SK-N-SH treated with all-trans-retinoic acid at 6 μM for 48 hours (cell line): ENCODE data around the gene TBCD.

Source experiments
- ESRRG ChIP-seq: fragments of 250-450 bp; sonication (Bioruptor Pico); IDR thresholded peaks from 2 replicates; pipeline ENCODE4 v1.6.1; 2021; ENCODE audit warnings: mild to moderate bottlenecking
- GLIS3 ChIP-seq: fragments of 250-450 bp; sonication (Bioruptor Pico); IDR thresholded peaks from 2 replicates; pipeline ENCODE4 v1.5.0; 2020; ENCODE audit warnings: mild to moderate bottlenecking, moderate library complexity
- TCF4 ChIP-seq: fragments of 250-450 bp; sonication (Bioruptor Pico); IDR thresholded peaks from 2 replicates; pipeline ENCODE4 v1.8.0; 2021; ENCODE audit warnings: mild to moderate bottlenecking, moderate library complexity, borderline replicate concordance
- ZC3H10 ChIP-seq: fragments of 250-450 bp; sonication (Bioruptor Pico); IDR thresholded peaks from 2 replicates; pipeline ENCODE4 v1.5.1; 2021; ENCODE audit warnings: mild to moderate bottlenecking, moderate library complexity
- TF ChIP-seq, protein P1 (sequence below): fragments of 250-450 bp; sonication (Bioruptor Pico); IDR thresholded peaks from 2 replicates; pipeline ENCODE4 v1.5.1; 2020; ENCODE audit warnings: low read depth, mild to moderate bottlenecking, moderate library complexity

DNA sequence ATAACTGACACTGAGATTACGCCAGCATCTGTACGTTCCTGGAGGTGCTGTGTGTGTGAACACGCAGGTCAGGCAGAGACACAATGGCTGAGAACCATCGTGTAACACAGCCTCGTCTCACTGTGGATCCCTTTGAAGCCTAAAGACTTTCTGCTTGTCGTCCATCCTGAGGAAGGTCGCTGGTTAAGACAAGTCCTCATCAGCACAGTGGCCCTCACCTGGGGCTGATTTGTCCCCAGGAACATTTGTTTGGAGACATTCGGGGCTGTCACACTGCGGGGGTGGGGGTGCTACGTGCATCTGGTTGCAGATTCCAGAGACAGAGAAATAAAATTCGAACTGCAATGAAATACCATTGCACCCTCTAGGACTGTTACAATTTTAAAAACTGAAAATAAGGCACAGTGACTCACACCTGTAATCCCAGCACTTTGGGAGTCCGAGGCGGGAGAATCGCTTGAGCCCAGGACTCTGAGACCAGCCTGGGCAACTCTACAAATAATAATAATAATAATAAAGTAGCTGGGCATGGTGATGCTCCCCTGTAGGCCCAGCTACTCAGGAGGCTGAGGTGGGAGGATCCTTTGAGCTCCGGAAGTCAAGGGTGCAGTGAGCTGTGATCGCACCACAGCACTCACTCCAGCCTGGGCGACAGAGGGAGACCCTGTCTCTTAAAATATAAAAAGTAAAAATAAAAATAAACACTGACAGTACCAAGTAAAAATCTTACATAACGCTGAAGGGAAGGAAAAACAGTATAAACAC lies 215.6 kb downstream of the TBCD start:
- TF ChIP-seq GLIS3 (CRISPR knock-in tag) (no peak), ZC3H10 (no peak), ESRRG (CRISPR knock-in tag) (no peak), TCF4 (CRISPR knock-in tag) (no peak)
- TF ChIP-seq, protein P1, sequence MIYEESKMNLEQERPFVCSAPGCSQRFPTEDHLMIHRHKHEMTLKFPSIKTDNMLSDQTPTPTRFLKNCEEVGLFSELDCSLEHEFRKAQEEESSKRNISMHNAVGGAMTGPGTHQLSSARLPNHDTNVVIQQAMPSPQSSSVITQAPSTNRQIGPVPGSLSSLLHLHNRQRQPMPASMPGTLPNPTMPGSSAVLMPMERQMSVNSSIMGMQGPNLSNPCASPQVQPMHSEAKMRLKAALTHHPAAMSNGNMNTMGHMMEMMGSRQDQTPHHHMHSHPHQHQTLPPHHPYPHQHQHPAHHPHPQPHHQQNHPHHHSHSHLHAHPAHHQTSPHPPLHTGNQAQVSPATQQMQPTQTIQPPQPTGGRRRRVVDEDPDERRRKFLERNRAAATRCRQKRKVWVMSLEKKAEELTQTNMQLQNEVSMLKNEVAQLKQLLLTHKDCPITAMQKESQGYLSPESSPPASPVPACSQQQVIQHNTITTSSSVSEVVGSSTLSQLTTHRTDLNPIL (CRISPR knock-in tag): no peak
